GM21381 (cell line): ENCODE results near the gene IL21R.
"Not testable (repeated sequence)": the region's sequence is repeated elsewhere in the genome, so short reads cannot be mapped to it uniquely, and the experiment has no call there.

ENCODE experiments used
- ATAC-seq: cut with Tn5 transposase; IDR thresholded peaks from one replicate; pipeline ENCODE4 v1.9.1; 2021; ENCODE audit warnings: mild to moderate bottlenecking, moderate library complexity; ENCODE audit not compliant: unreplicated experiment

Gene IL21R

GRCh38 chr16:27426423-27427408 lies 24.7 kb downstream of the IL21R start:
- ATAC-seq, result peak; percentile 80

- ATAC-seq, result no peak
These were observed 25.6 kb downstream of the IL21R start for GRCh38 chr16:27427538-27427937.

GRCh38 chr16:27428026-27428785 lies 26.2 kb downstream of the IL21R start:
- ATAC-seq, result no peak

- ATAC-seq, result no peak
These were observed 27.4 kb downstream of the IL21R start for GRCh38 chr16:27429330-27429871.

GRCh38 chr16:27429981-27430441 lies 28.0 kb downstream of the IL21R start:
- no peak for ATAC-seq

- ATAC-seq, result no peak
These were observed 28.5 kb downstream of the IL21R start for GRCh38 chr16:27430512-27430911.

- ATAC-seq, result no peak
These were observed 29.0 kb downstream of the IL21R start for GRCh38 chr16:27430923-27431484.

- no peak for ATAC-seq
These were observed 30.0 kb downstream of the IL21R start for GRCh38 chr16:27431773-27432532.

- ATAC-seq, result no peak
These were observed 30.6 kb downstream of the IL21R start for GRCh38 chr16:27432558-27432957.

- ATAC-seq, result not testable (repeated sequence)
These were observed 31.2 kb downstream of the IL21R start for GRCh38 chr16:27433191-27433590.

- ATAC-seq, result no peak
These were observed 31.7 kb downstream of the IL21R start for GRCh38 chr16:27433636-27434035.

- ATAC-seq, result no peak
These were observed 32.4 kb downstream of the IL21R start for GRCh38 chr16:27434141-27435051.

- not testable (repeated sequence) for ATAC-seq
These were observed 33.2 kb downstream of the IL21R start for GRCh38 chr16:27435146-27435545.

GRCh38 chr16:27436065-27436464 lies 34.1 kb downstream of the IL21R start:
- ATAC-seq, result no peak

- ATAC-seq, result no peak
These were observed 35.1 kb downstream of the IL21R start for GRCh38 chr16:27436921-27437650.

GRCh38 chr16:27437946-27438345 lies 36.0 kb downstream of the IL21R start:
- ATAC-seq, result no peak

GRCh38 chr16:27439271-27440018 lies 37.5 kb downstream of the IL21R start:
- no peak for ATAC-seq

GRCh38 chr16:27441276-27441675 lies 39.3 kb downstream of the IL21R start:
- ATAC-seq, result no peak
